Stomach (tissue), 4 donors: ENCODE measurements around the gene SORCS2.

Experiments used
- CTCF ChIP-seq, 7 experiments: fragments of 450-650 bp in 4 of 7; fragments of 200-600 bp in 3 of 7; sonication (generic) in 3 of 7; IDR thresholded peaks; one replicate each; pipeline ENCODE4 v1.5.1; 2016 to 2019; ENCODE audit warnings: antibody characterized with exemption in 7 of 7, control low read depth in 2 of 7, mild to moderate bottlenecking in 1 of 7
- EP300 ChIP-seq: sonication (generic); formaldehyde crosslinking; IDR thresholded peaks from one replicate; pipeline ENCODE4 v1.6.1; 2017; ENCODE audit warnings: antibody characterized with exemption
- POLR2AphosphoS5 ChIP-seq, 3 donors: sonication (generic); formaldehyde crosslinking; IDR thresholded peaks; one replicate each; pipeline ENCODE4 v1.6.1; 2016; ENCODE audit warnings: antibody characterized with exemption in 3 of 3

GRCh38 chr4:7538518-7538917 is 346.2 kb downstream of the SORCS2 start:
- TF ChIP-seq CTCF (IDR thresholded peaks at IDR 0.05) (no peak), EP300 (no peak), POLR2AphosphoS5 (IDR thresholded peaks at IDR 0.05) (no peak)
